ENCODE measurements around the gene SMYD2.

GRCh38 chr1:214264196-214264595 lies 16.8 kb upstream of the SMYD2 start:
- TF ChIP-seq, protein P1, sequence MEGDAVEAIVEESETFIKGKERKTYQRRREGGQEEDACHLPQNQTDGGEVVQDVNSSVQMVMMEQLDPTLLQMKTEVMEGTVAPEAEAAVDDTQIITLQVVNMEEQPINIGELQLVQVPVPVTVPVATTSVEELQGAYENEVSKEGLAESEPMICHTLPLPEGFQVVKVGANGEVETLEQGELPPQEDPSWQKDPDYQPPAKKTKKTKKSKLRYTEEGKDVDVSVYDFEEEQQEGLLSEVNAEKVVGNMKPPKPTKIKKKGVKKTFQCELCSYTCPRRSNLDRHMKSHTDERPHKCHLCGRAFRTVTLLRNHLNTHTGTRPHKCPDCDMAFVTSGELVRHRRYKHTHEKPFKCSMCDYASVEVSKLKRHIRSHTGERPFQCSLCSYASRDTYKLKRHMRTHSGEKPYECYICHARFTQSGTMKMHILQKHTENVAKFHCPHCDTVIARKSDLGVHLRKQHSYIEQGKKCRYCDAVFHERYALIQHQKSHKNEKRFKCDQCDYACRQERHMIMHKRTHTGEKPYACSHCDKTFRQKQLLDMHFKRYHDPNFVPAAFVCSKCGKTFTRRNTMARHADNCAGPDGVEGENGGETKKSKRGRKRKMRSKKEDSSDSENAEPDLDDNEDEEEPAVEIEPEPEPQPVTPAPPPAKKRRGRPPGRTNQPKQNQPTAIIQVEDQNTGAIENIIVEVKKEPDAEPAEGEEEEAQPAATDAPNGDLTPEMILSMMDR (IDR thresholded peaks at IDR 0.05), result no peak
- no peak for TF ChIP-seq POLR2A (IDR thresholded peaks at IDR 0.05)
